HT1080 (cell line): ENCODE results near the gene ATP13A1. TPM values are rescaled to one million over a fixed set of nuclear protein-coding genes. Genes with fewer than 3 reads are reported as not detected.
"Not testable (repeated sequence)": the region's sequence is repeated elsewhere in the genome, so short reads cannot be mapped to it uniquely, and the experiment has no call there.

ENCODE experiments used
- DNase-seq: peaks from one replicate; pipeline ENCODE4 v3.0.0-alpha.2; 2015; ENCODE audit warnings: low read depth
- total RNA-seq: library from RNA; depleted of rRNA; stranded (reverse); fragments of >200 nt; shearing (Covaris generic); gene quantifications from 2 replicates; pipeline ENCODE4 v1.2.3, GENCODE V29; 2014

The ATP13A1 gene
- total RNA-seq, 1 experiment from 2014 or later, result 53.8 TPM

GRCh38 chr19:19665420-19665948 lies 2.0 kb upstream of the ATP13A1 start:
- not testable (repeated sequence) for DNase-seq

- DNase-seq, result peak; percentile 24
These were observed 613 bp downstream of the ATP13A1 start for GRCh38 chr19:19662871-19663255.

GRCh38 chr19:19662344-19662743 lies 1.1 kb downstream of the ATP13A1 start:
- DNase-seq, result no peak

GRCh38 chr19:19661675-19662251 lies 1.7 kb downstream of the ATP13A1 start:
- no peak for DNase-seq

- no peak for DNase-seq
These were observed 2.3 kb downstream of the ATP13A1 start for GRCh38 chr19:19661141-19661674.

GRCh38 chr19:19659646-19660245 lies 3.7 kb downstream of the ATP13A1 start:
- no peak for DNase-seq

GRCh38 chr19:19657397-19657783 lies 6.1 kb downstream of the ATP13A1 start:
- DNase-seq, result no peak

- DNase-seq, result no peak
These were observed 6.8 kb downstream of the ATP13A1 start for GRCh38 chr19:19656451-19657396.

GRCh38 chr19:19655641-19656343 lies 7.7 kb downstream of the ATP13A1 start:
- no peak for DNase-seq

- DNase-seq, result no peak
These were observed 8.4 kb downstream of the ATP13A1 start for GRCh38 chr19:19655051-19655594.

GRCh38 chr19:19654441-19654840 lies 9.0 kb downstream of the ATP13A1 start:
- no peak for DNase-seq

GRCh38 chr19:19653597-19654147 lies 9.8 kb downstream of the ATP13A1 start:
- DNase-seq, result no peak

- no peak for DNase-seq
These were observed 10.8 kb downstream of the ATP13A1 start for GRCh38 chr19:19652482-19653295.

- no peak for DNase-seq
These were observed 12.4 kb downstream of the ATP13A1 start for GRCh38 chr19:19651076-19651475.

GRCh38 chr19:19650331-19650730 lies 13.1 kb downstream of the ATP13A1 start:
- DNase-seq, result no peak

GRCh38 chr19:19649580-19649995 lies 13.9 kb downstream of the ATP13A1 start:
- no peak for DNase-seq

GRCh38 chr19:19649155-19649554 lies 14.3 kb downstream of the ATP13A1 start:
- DNase-seq, result no peak

- no peak for DNase-seq
These were observed 16.2 kb downstream of the ATP13A1 start for GRCh38 chr19:19647037-19647835.
